GM18499 (cell line): ENCODE results near the gene EFHC2.
"Not testable (repeated sequence)": the region's sequence is repeated elsewhere in the genome, so short reads cannot be mapped to it uniquely, and the experiment has no call there.

Experiments
- ATAC-seq: cut with Tn5 transposase; IDR thresholded peaks from one replicate; pipeline ENCODE4 v1.9.1; 2021; ENCODE audit warnings: moderate number of reproducible peaks; ENCODE audit not compliant: insufficient read depth, unreplicated experiment

EFHC2 gene

DNA sequence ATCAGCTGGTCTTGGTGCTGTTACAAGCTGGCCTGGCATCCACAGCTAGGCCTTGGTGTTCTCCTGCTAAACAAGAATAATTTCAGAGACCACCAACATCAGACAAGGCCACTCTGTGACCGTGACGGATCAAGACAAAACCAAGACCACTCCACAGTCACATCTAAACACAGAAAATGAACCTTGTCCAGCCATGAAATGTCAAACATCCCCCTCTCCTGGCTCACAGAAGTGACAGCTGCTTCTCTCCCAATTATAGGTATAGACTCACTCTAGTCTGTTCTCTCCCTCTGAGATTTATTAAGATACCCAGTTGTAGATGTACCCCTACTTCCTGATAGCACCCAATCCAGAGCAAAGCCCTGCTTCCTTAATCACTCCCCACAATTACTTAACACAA is 40.4 kb downstream of the EFHC2 start:
- ATAC-seq, result no peak

DNA sequence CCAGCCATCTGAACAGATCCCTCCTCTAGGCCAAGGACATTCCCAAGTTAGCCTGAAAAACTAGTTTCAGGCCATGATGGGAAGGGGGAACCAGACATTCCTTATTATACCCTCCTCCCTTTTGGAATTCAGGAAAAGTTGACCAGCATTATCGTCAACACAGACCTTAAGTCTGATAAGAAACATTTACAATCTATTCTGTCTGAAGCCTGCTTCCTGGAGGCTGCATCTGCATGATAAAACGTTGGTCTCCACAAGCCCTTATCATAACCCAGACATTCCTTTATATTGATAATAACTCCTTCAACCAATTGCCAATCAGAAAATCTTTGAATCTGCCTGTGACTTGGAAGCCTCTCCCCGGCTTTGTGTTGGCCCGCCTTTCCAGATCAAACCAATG is 44.3 kb downstream of the EFHC2 start:
- ATAC-seq, result no peak

DNA sequence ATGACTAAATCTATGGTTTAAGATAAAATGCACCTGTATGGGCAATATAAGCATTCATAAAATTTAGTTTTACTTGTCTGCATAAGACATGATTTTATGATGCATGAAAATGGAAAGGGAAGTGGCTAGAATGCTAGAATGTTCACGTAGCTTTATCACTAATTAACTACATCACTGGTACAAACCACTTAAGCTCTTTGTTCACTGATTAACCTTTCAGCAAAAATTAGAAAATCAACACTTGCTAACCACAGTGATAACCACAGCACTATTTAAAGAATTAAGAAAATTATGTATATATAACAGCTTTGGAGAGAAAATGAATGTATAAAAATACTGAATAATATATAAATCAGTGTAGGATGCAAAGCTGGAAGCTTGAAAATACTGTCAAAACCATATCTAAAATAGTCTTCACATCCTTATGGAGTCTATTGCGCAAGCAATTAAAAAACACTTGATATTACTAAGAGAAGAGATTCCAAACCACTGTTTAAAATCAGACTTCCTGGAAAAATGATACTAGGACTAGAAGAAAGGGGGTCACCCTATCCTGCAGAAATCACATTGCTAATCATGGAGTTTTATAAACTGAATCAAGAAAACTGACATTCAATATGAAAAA is 51.9 kb downstream of the EFHC2 start:
- ATAC-seq, result no peak

DNA sequence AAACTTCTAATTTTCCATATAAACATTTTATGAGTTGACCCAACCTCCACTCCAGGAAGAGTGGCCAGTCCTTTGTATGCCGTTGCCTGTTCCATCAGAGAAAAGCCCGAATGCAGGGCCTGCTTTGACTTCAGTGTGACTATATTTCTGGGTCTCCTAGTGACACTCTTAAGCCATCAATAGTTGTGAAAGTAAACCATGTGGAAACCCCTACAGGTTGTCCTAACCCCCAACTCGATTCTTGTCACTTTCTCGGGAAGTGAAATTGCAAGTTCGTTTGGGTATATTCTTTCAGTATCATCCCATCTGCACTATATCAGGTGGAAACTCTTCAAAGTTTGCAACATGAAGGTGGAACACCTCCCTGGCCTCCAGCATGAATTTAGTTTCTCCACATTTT is 52.8 kb downstream of the EFHC2 start:
- ATAC-seq, result no peak

DNA sequence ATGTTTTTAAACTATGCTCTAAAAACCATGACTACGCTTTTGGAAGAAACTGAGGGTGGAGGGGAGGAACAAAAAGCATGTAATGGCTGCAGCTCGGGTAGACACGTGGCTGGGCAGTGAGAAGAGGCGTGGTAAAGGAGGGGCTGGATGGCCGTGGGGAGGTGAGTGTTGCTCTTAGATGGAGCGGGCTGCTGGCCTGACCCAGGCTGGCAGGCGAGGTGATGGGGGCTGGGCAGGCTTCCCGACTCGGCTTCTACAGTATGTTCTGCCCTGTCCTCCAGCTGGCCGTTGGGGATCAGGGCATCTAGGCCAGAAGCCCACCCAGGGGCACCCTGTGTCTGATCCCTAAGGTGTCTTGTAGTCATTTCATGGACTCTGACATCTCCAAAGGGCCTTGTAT is 60.7 kb downstream of the EFHC2 start:
- ATAC-seq, result no peak

DNA sequence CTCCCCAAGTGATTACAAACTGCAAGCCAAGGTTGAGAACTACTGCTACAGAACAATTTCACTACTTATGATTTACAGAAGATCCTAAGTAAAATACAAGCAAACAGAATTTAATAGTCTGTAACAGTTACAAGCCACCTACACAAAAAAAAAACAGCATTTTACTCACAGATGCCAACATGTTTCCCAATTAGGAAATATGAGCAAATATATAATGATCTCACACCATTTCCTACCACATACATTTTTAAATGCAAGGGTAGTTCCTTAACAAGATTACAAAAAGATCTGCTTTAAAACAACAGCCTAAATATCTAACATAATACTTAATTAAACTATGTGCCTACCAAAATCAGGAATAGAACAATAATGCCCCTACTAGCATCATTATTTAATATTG is 63.4 kb downstream of the EFHC2 start:
- no peak for ATAC-seq

DNA sequence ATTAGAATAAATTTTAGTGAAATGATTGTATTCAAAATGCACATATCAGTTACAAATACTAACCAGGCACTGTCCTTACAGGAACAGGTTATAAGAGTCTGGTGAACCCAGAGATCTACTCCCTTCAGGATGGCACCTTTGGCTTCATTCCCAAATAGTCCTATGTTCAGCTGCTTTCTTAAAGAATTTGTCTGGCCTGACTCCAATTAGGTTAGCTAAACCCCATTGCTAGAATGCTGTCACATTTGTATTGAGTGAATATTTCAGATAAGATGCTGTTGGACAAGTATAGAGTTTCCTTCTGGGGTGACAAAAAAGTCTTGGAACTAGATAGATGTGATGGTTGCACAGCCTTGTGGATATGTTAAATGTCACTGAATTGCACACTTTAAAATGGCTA is 69.4 kb downstream of the EFHC2 start:
- no peak for ATAC-seq

DNA sequence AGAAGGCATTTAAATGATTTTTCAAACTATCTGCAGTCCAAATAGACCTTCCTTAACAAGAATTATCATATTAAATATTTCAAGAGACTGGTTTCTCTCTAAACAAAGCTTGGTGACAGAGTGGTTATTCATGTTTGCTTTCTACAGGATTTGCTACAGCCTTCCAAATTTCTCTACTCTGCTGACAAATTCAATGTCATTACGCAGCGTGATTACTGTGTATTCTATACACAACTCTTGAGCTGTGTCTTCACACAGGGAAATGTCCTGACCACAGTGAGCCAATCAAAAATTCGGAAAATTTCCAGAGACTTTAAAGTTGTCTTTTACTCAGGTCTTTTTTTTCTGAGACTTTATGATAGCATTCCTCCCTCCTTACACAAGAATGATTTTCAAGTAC is 75.6 kb downstream of the EFHC2 start:
- ATAC-seq, result no peak

DNA sequence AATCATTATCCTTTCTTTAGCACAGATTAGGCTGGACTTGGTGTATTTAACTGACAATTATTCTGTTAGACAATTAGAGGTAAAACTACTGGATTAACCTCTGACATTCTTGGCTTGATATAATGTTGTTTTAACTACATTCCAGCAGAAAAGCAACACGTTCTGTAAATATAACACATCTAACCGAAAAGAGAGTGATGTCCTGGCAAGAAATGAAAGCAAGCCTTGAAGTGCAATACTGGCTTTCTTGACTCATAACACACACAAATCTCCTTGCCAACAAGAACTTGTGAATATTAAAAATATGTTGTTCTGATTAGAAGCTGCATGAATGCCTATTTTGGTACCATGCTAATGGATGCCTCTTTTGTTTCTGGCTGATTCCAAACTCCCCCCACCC is 76.4 kb downstream of the EFHC2 start:
- ATAC-seq, result no peak

DNA sequence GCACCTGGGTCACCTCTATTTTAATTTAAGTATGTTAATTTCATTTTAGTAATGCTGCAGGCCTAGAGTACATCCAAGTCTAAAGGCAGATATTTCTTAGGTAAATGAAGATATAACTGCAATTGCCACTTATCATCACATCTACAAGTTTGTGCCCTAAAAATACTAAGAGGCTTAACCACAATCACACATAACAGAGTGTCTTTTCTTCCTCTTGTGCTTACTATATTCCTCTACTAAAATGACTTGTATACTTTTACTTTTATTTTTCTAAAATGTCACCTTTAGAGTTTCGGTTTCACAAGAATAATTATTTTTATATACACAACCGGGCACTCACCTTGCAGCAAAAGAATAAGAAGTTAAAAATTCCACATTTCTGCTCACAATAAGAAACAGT is 77.9 kb downstream of the EFHC2 start:
- no peak for ATAC-seq

DNA sequence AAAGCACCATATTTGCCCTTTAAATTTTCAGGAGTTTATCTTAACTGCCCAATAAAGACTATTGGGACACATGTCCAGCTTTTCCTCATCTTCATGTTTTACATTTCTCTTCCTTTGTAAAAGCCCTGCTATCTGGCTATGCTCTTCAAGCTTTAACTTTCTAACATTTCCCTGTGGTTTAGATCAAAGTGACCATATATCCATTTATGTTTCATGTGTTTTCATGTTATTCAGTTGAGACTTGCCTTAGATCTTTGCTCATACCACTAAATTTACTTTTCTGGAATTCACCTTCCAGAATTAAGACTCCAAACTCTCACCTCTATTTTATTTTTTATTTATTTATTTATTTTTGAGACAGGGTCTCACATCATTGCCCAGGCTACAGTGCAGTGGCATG is 78.5 kb downstream of the EFHC2 start:
- no peak for ATAC-seq

DNA sequence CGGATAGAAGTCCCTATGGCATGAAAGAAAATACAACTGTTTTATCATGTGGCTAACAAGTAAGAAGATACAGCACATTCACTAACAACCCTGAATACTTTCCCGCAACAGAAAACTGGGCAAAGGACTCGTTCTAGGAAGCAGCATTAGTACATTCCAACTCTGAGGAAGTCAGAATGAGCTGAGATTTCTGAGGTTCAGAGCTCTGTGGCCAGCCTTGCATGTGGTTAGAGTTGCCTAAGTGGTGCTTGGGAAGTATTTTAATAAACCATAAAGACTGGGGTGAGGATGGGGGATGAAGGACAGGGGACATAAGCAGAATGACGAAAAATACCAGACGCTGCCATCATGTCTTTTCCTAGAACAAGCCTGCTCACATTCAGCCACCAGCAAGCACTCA is 82.2 kb downstream of the EFHC2 start:
- no peak for ATAC-seq

DNA sequence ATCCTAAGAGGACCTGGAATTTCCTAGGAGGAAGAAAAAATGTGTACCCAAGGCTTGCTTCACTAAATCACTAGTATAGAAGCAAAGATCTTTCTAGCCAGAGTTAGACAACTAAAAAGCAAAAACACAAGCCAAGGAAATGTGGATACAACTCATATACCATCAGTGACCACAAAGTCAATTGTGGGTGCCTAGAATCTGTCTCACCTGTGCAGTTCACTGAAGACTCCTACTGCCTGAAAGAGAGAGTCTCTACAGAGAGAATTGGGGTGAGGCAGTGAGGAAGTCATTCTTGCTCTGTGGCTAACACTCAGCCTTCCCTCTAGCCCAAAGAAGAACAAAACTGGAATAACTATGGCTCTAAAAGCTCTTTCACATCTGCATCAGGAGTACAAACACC is 82.9 kb downstream of the EFHC2 start:
- no peak for ATAC-seq

DNA sequence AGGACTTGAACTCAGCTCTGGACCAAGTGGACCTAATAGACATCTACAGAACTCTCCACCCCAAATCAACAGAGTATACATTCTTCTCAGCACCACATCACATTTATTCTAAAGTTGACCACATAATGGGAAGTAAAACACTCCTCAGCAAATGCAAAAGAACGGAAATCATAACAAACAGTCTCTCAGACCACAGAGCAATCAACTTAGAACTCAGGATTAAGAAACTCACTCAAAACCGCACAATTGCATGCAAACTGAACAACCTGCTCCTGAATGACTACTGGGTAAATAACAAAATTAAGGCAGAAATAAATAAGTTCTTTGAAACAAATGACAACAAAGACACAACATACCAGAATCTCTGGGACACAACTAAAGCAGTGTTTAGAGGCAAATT is 87.7 kb downstream of the EFHC2 start:
- not testable (repeated sequence) for ATAC-seq

DNA sequence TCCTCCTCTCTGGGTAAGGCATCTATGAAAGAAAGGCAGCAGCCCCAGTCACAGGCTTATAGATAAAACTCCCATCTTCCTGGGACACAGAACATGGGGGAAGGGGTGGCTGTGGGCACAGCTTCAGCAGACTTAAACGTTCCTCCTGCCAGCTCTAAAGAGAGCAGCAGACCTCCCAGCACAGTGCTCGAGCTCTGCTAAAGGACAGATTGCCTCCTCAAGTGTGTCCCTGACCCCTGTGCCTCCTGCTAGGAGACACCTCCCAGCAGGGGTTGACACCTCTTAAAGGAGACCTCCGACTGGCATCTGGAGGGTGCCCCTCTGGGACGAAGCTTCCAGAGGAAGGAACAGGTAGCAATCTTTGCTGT is 89.9 kb downstream of the EFHC2 start:
- no peak for ATAC-seq

DNA sequence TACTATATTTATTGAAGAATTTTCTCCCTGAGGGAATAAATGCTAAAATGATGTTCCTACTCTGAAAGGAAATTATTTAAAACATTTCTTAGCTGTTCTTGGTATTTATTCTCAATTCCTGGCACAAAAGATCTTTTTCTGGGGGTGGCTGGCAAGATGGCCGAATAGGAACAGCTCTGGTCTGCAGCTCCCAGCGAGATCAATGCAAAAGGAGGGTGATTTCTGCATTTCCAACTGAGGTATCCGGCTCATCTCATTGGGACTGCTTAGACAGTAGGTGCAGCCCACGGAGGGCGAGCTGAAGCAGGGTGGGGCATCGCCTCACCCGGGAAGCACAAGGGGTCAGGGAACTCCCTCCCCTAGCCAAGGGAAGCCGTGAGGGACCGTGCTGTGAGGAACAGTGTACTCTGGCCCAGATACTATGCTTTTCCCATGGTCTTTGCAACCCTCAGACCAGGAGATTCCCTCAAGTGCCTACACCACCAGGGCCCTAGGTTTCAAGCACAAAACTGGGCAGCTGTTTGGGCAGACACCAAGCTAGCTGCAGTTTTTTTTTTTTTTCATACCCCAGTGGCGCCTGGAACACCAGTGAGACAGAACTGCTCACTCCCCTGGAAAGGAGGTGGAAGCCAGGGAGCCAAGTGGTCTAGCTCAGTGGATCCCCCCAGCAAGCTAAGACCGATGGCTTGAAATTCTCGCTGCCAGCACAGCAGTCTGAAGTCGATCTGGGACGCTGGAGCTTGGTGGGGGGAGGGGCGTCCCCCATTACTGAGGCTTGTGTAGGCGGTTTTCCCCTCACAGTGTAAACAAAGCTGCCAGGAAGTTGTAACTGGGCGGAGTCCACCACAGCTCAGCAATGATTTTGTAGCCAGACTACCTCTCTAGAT is 90.5 kb downstream of the EFHC2 start:
- peak; percentile 80 for ATAC-seq

DNA sequence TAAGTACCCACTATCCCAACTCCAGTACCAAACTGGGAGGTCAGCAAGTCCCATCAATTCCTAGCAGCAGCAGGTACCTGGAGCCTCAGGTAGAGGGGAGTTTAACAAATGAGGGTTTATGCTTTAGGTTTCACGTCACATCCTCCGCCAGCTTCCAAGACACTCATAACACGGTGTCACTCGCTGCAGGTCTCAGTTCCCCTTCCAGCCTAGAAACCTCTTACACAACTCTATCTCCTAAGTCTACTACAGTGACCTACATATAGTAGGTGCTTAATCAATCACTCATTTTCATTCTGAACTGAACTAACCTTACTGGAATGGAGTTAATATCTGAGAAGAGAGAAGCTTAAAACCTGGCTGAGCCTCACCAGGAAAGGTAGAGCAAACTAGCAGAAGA is 96.0 kb downstream of the EFHC2 start:
- no peak for ATAC-seq

DNA sequence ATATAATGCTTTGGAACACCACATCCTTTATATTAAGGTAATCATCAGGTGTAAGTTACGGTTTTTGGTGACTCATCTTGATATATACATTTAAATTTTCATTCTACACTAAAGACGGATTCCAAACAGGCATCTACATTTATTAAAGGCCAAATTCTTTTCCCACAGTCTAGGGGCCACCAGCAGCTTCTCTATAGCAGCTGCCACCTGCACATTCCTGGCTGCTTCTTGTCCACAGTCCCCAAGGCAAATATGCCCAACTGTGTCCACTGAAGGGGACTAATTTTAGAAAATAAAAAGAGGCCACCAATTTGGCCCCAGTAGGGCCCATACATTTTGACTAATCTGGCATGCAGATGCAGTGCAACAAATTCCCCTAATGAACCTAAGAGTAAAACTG is 96.6 kb downstream of the EFHC2 start:
- ATAC-seq, result no peak

DNA sequence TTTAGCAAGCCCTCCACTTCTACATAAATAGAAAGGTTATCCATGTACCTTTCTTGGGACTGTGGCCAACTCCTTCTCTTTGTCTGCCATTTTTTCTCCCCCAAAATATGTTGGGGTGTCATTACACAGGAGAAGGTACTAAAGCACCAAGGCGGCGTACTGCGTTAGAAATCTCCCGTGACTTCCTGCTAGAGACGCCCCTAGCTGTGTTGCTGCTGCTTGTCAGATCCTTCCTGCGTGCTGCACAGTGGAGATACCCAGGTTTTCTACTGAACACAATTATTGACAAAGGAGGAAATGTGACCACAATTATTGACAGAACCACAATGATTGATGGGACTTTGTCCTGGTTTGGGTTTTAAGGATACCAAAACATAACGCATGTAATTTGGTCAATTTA is 97.7 kb downstream of the EFHC2 start:
- no peak for ATAC-seq

DNA sequence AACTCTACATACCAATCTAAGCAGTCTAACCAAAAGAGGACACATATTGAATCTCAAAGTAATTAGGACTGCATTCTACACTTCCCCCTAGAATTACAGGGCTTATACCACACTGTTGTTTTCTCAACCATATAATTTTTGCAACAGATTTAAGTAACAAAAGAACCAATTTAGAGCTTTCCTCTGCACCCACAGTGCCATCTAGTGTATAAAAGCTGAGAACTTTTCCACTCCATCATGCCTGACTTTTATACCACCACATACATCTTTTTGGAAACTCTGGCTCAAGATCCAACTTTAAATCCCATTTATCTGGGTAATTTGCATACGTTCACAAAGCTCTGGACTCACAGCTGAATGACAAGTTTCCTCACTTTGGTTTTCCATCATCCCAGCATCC is 99.5 kb downstream of the EFHC2 start:
- ATAC-seq, result no peak

DNA sequence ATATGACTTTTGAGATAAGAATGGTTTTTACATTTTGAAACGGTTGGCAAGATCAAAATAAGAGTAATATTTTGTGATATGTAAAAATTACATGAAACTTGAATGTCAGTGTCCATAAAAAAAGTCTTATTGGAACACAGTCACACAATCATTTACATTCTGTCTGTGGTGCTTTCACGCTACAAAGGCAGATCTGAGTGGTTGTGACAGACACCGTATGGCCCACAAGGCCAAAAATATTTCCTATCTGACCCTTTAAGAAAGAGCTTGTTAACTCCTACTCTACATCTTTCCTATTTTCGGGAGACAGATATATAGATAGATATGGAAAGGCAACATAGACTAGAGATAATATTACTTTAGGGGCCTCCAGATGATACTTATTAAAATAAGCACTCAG is 101.9 kb downstream of the EFHC2 start:
- ATAC-seq, result no peak

DNA sequence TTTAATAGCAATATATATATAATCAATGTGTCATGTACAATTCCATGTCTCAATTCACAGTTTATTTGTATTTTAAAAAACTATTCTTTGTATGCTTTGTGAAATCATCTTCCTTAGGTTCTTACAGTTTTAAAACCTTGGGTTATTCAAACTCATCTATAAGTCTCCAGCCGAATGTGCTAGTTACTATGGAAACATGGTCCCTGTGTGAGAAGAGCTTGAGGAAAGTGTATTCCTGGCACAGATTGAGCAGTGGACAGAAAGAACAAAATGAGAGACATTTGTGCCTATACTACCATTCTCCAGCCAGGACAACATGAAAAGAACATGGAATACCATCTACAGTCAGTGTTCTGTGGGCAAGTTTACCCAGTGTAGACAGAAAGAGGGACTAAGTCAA is 103.4 kb downstream of the EFHC2 start:
- no peak for ATAC-seq
